MM.1S (cell line): Measurements from ENCODE around the gene ECE1.

ENCODE experiments used
- EZH2 ChIP-seq: fragments of 300-600 bp; sonication (generic); optimal IDR thresholded peaks from 2 replicates; pipeline ENCODE3; 2017; ENCODE audit warnings: low read depth, mild to moderate bottlenecking, antibody characterized with exemption, low read length, mixed read lengths
- EZH2phosphoT487 ChIP-seq: fragments of 300-600 bp; sonication (generic); IDR thresholded peaks from 2 replicates; pipeline ENCODE4 v1.6.1; 2018; ENCODE audit warnings: antibody characterized with exemption, low read length

DNA sequence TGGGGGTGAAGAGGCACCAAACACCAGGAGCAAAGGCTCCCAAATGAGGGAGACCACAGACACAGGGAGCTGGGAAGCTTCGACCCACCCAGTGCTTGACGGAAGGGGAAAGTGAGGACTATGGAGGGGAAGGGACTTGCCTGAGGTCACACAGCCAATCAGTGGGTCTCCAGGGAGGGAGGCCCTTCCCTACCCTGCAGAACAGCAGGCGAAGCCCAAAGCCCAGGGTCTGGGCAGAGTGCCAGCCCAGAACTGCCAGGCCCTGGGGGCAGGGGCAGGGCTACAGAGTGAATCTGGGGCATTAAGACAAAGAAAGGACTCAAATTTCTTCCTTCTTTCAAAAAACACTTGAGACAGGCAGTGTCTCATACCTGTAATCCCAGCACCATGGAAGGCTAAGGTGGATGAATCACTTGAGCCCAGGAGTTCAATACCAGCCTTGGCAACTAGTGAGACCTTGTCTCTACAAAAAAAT, 45.5 kb upstream of the ECE1 start:
- no peak for TF ChIP-seq EZH2phosphoT487
- no peak for TF ChIP-seq EZH2
